ENCODE results near the gene RPS6KA4.

RPS6KA4 gene

GRCh38 chr11:64348383-64349024, 10.5 kb upstream of the RPS6KA4 start:
- DNase-seq (ENCODE audit: low read depth) = no peak

- no peak for DNase-seq (ENCODE audit: low read depth)
Observed at GRCh38 chr11:64349025-64349387, 10.0 kb upstream of the RPS6KA4 start.

- DNase-seq (ENCODE audit: low read depth) = no peak
Observed at GRCh38 chr11:64349404-64349803, 9.6 kb upstream of the RPS6KA4 start.

GRCh38 chr11:64351136-64351631, 7.8 kb upstream of the RPS6KA4 start:
- DNase-seq (ENCODE audit: low read depth) = no peak

- DNase-seq (ENCODE audit: low read depth) = no peak
Observed at GRCh38 chr11:64352099-64352994, 6.6 kb upstream of the RPS6KA4 start.

- DNase-seq (ENCODE audit: low read depth) = no peak
Observed at GRCh38 chr11:64352995-64353714, 5.8 kb upstream of the RPS6KA4 start.

GRCh38 chr11:64353715-64354506, 5.1 kb upstream of the RPS6KA4 start:
- no peak for DNase-seq (ENCODE audit: low read depth)

GRCh38 chr11:64355078-64355940, 3.7 kb upstream of the RPS6KA4 start:
- DNase-seq (ENCODE audit: low read depth) = no peak

GRCh38 chr11:64356498-64357411, 2.2 kb upstream of the RPS6KA4 start:
- DNase-seq (ENCODE audit: low read depth) = no peak

GRCh38 chr11:64357446-64357845, 1.5 kb upstream of the RPS6KA4 start:
- DNase-seq (ENCODE audit: low read depth) = no peak

GRCh38 chr11:64357904-64358535, 942 bp upstream of the RPS6KA4 start:
- DNase-seq (ENCODE audit: low read depth) = no peak

GRCh38 chr11:64358536-64358906, 441 bp upstream of the RPS6KA4 start:
- no peak for DNase-seq (ENCODE audit: low read depth)

GRCh38 chr11:64359712-64360445, 917 bp downstream of the RPS6KA4 start:
- DNase-seq (ENCODE audit: low read depth) = no peak

- DNase-seq (ENCODE audit: low read depth) = no peak
Observed at GRCh38 chr11:64360448-64360921, 1.5 kb downstream of the RPS6KA4 start.

- no peak for DNase-seq (ENCODE audit: low read depth)
Observed at GRCh38 chr11:64361659-64362058, 2.7 kb downstream of the RPS6KA4 start.

GRCh38 chr11:64362339-64362738, 3.4 kb downstream of the RPS6KA4 start:
- no peak for DNase-seq (ENCODE audit: low read depth)

- no peak for DNase-seq (ENCODE audit: low read depth)
Observed at GRCh38 chr11:64364435-64364834, 5.5 kb downstream of the RPS6KA4 start.

GRCh38 chr11:64364911-64365310, 5.9 kb downstream of the RPS6KA4 start:
- DNase-seq (ENCODE audit: low read depth) = no peak
